HG03457 (cell line): Measurements from ENCODE around the gene CANT1.

ENCODE experiments used
- ATAC-seq: cut with Tn5 transposase; IDR thresholded peaks from one replicate; pipeline ENCODE4 v1.9.1; 2021; ENCODE audit warnings: moderate number of reproducible peaks; ENCODE audit not compliant: unreplicated experiment

CANT1 gene

GRCh38 chr17:78997231-78997741, 12.3 kb downstream of the CANT1 start:
- no peak for ATAC-seq

- ATAC-seq = no peak
Observed at GRCh38 chr17:78996781-78997201, 12.8 kb downstream of the CANT1 start.

- ATAC-seq = no peak
Observed at GRCh38 chr17:78995761-78996451, 13.7 kb downstream of the CANT1 start.

- ATAC-seq = no peak
Observed at GRCh38 chr17:78995022-78995760, 14.4 kb downstream of the CANT1 start.

- ATAC-seq = no peak
Observed at GRCh38 chr17:78993981-78994671, 15.4 kb downstream of the CANT1 start.

GRCh38 chr17:78993241-78993956, 16.2 kb downstream of the CANT1 start:
- no peak for ATAC-seq

- ATAC-seq = no peak
Observed at GRCh38 chr17:78992542-78993212, 16.9 kb downstream of the CANT1 start.

GRCh38 chr17:78991906-78992532, 17.5 kb downstream of the CANT1 start:
- no peak for ATAC-seq

GRCh38 chr17:78991017-78991738, 18.4 kb downstream of the CANT1 start:
- no peak for ATAC-seq

GRCh38 chr17:78990349-78991016, 19.1 kb downstream of the CANT1 start:
- no peak for ATAC-seq

GRCh38 chr17:78988152-78988551, 21.4 kb downstream of the CANT1 start:
- ATAC-seq = no peak

GRCh38 chr17:78986649-78987328, 22.8 kb downstream of the CANT1 start:
- no peak for ATAC-seq

- no peak for ATAC-seq
Observed at GRCh38 chr17:78986048-78986648, 23.4 kb downstream of the CANT1 start.

- no peak for ATAC-seq
Observed at GRCh38 chr17:78985395-78985794, 24.2 kb downstream of the CANT1 start.

GRCh38 chr17:78981010-78981888, 28.3 kb downstream of the CANT1 start:
- no peak for ATAC-seq

- no peak for ATAC-seq
Observed at GRCh38 chr17:78980624-78980972, 29.0 kb downstream of the CANT1 start.
